ENCODE measurements around the gene RFX3.

The RFX3 gene

GRCh38 chr9:3455717-3456116 lies 70.1 kb downstream of the RFX3 start:
- H3K4me1 ChIP-seq (ENCODE audit: control insufficient read depth, insufficient read depth, low read length): peaks cover 6% of the 10 kb centered on the region
- H3K36me3 ChIP-seq (ENCODE audit: control insufficient read depth, insufficient read depth, low read length): no peaks in the 10 kb centered on the region
- H3K9ac ChIP-seq (ENCODE audit: low read length): no peak overlapping the region
- H3K4me3 ChIP-seq (ENCODE audit: low read depth, low read length): no peak overlapping the region
- no peak overlapping the region for H3K27ac ChIP-seq (ENCODE audit: low read depth, low read length)
- H3K27me3 ChIP-seq (ENCODE audit: control insufficient read depth, insufficient read depth, low read length): no peaks in the 10 kb centered on the region
- H3K9me3 ChIP-seq (ENCODE audit: control insufficient read depth, insufficient read depth, low read depth, low read length): no peaks in the 10 kb centered on the region

GRCh38 chr9:3455094-3455493 lies 70.7 kb downstream of the RFX3 start:
- Histone ChIP-seq H3K27ac (ENCODE audit: low read depth, low read length) (no peak overlapping the region), H3K9me3 (ENCODE audit: control insufficient read depth, insufficient read depth, low read depth, low read length) (no peaks in the 10 kb centered on the region), H3K36me3 (ENCODE audit: control insufficient read depth, insufficient read depth, low read length) (no peaks in the 10 kb centered on the region), H3K9ac (ENCODE audit: low read length) (no peak overlapping the region), H3K4me3 (ENCODE audit: low read depth, low read length) (no peak overlapping the region), H3K27me3 (ENCODE audit: control insufficient read depth, insufficient read depth, low read length) (no peaks in the 10 kb centered on the region), H3K4me1 (ENCODE audit: control insufficient read depth, insufficient read depth, low read length) (peaks cover 6% of the 10 kb centered on the region)

DNA sequence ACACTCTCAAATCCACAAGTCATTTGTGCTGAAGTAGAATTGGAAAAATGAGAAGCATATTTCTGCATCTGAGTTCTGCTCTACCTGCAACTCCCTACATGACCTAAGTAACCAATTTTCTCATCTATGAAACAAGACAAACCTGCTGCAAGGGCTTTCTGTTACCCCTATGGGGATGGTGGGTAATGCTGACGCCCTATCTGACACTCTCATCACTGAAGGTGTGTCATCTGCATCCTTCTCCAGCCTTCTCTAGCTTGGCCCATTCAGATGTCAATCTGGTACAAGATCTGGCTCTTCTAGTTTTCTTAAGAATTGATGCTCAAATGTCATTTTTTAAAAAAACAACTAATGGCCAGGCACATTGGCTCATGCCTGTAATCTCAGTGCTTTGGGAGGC lies 73.8 kb downstream of the RFX3 start:
- H3K9me3 ChIP-seq (ENCODE audit: control insufficient read depth, insufficient read depth, low read depth, low read length): no peaks in the 10 kb centered on the region
- H3K4me1 ChIP-seq (ENCODE audit: control insufficient read depth, insufficient read depth, low read length): peaks cover 6% of the 10 kb centered on the region
- H3K4me3 ChIP-seq (ENCODE audit: low read depth, low read length): no peak overlapping the region
- H3K9ac ChIP-seq (ENCODE audit: low read length): no peak overlapping the region
- H3K27ac ChIP-seq (ENCODE audit: low read depth, low read length): no peak overlapping the region
- no peaks in the 10 kb centered on the region for H3K36me3 ChIP-seq (ENCODE audit: control insufficient read depth, insufficient read depth, low read length)
- H3K27me3 ChIP-seq (ENCODE audit: control insufficient read depth, insufficient read depth, low read length): no peaks in the 10 kb centered on the region

- no peaks in the 10 kb centered on the region for H3K4me1 ChIP-seq (ENCODE audit: control insufficient read depth, insufficient read depth, low read length)
- H3K27me3 ChIP-seq (ENCODE audit: control insufficient read depth, insufficient read depth, low read length): no peaks in the 10 kb centered on the region
- H3K4me3 ChIP-seq (ENCODE audit: low read depth, low read length): no peak overlapping the region
- no peaks in the 10 kb centered on the region for H3K9me3 ChIP-seq (ENCODE audit: control insufficient read depth, insufficient read depth, low read depth, low read length)
- no peak overlapping the region for H3K9ac ChIP-seq (ENCODE audit: low read length)
- no peak overlapping the region for H3K27ac ChIP-seq (ENCODE audit: low read depth, low read length)
- H3K36me3 ChIP-seq (ENCODE audit: control insufficient read depth, insufficient read depth, low read length): no peaks in the 10 kb centered on the region
These were observed 78.0 kb downstream of the RFX3 start for GRCh38 chr9:3447788-3448187.

DNA sequence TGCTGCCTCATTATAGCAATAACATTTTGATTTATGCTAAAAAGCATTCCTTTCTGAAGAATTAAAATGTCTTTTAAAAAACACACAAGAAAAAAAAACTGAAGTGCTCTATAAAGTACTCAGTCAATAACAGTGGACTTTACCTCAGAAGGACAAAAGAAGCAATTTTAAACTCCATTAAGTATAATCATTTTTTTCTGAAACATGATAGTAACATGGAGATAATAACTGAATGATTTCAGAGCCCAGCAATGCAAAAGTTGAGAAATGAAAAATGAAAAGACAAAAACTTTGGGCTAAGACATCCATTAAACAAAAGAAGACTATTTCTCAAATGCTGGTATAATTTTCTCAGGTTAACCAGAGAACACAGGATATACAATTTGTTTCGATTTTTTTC lies 78.7 kb downstream of the RFX3 start:
- Histone ChIP-seq H3K27me3 (ENCODE audit: control insufficient read depth, insufficient read depth, low read length) (no peaks in the 10 kb centered on the region), H3K9ac (ENCODE audit: low read length) (no peak overlapping the region), H3K9me3 (ENCODE audit: control insufficient read depth, insufficient read depth, low read depth, low read length) (no peaks in the 10 kb centered on the region), H3K4me1 (ENCODE audit: control insufficient read depth, insufficient read depth, low read length) (no peaks in the 10 kb centered on the region), H3K27ac (ENCODE audit: low read depth, low read length) (no peak overlapping the region), H3K36me3 (ENCODE audit: control insufficient read depth, insufficient read depth, low read length) (no peaks in the 10 kb centered on the region), H3K4me3 (ENCODE audit: low read depth, low read length) (no peak overlapping the region)

- H3K27ac ChIP-seq (ENCODE audit: low read depth, low read length): no peak overlapping the region
- no peaks in the 10 kb centered on the region for H3K9me3 ChIP-seq (ENCODE audit: control insufficient read depth, insufficient read depth, low read depth, low read length)
- no peaks in the 10 kb centered on the region for H3K36me3 ChIP-seq (ENCODE audit: control insufficient read depth, insufficient read depth, low read length)
- no peaks in the 10 kb centered on the region for H3K27me3 ChIP-seq (ENCODE audit: control insufficient read depth, insufficient read depth, low read length)
- H3K4me3 ChIP-seq (ENCODE audit: low read depth, low read length): no peak overlapping the region
- H3K9ac ChIP-seq (ENCODE audit: low read length): no peak overlapping the region
- no peaks in the 10 kb centered on the region for H3K4me1 ChIP-seq (ENCODE audit: control insufficient read depth, insufficient read depth, low read length)
These were observed 79.5 kb downstream of the RFX3 start for GRCh38 chr9:3446313-3446712.

- Histone ChIP-seq H3K4me1 (ENCODE audit: control insufficient read depth, insufficient read depth, low read length) (no peaks in the 10 kb centered on the region; the same call in 1 of the 2 replicates), H3K9ac (ENCODE audit: low read length) (no peak overlapping the region), H3K27me3 (ENCODE audit: control insufficient read depth, insufficient read depth, low read length) (no peaks in the 10 kb centered on the region), H3K4me3 (ENCODE audit: low read depth, low read length) (no peak overlapping the region), H3K9me3 (ENCODE audit: control insufficient read depth, insufficient read depth, low read depth, low read length) (no peaks in the 10 kb centered on the region), H3K27ac (ENCODE audit: low read depth, low read length) (no peak overlapping the region), H3K36me3 (ENCODE audit: control insufficient read depth, insufficient read depth, low read length) (no peaks in the 10 kb centered on the region)
These were observed 81.8 kb downstream of the RFX3 start for GRCh38 chr9:3444016-3444415.

GRCh38 chr9:3441197-3441816 lies 84.5 kb downstream of the RFX3 start:
- Histone ChIP-seq H3K27ac (ENCODE audit: low read depth, low read length) (no peak overlapping the region), H3K9me3 (ENCODE audit: control insufficient read depth, insufficient read depth, low read depth, low read length) (no peaks in the 10 kb centered on the region), H3K36me3 (ENCODE audit: control insufficient read depth, insufficient read depth, low read length) (no peaks in the 10 kb centered on the region), H3K4me3 (ENCODE audit: low read depth, low read length) (no peak overlapping the region), H3K27me3 (ENCODE audit: control insufficient read depth, insufficient read depth, low read length) (no peaks in the 10 kb centered on the region), H3K4me1 (ENCODE audit: control insufficient read depth, insufficient read depth, low read length) (no peaks in the 10 kb centered on the region; the same call in 1 of the 2 replicates), H3K9ac (ENCODE audit: low read length) (no peak overlapping the region)

GRCh38 chr9:3436629-3437420 lies 89.0 kb downstream of the RFX3 start:
- Histone ChIP-seq H3K4me3 (ENCODE audit: low read depth, low read length) (no peak overlapping the region), H3K36me3 (ENCODE audit: control insufficient read depth, insufficient read depth, low read length) (no peaks in the 10 kb centered on the region), H3K9ac (ENCODE audit: low read length) (no peak overlapping the region), H3K4me1 (ENCODE audit: control insufficient read depth, insufficient read depth, low read length) (no peaks in the 10 kb centered on the region; the same call in 1 of the 2 replicates), H3K27ac (ENCODE audit: low read depth, low read length) (no peak overlapping the region), H3K27me3 (ENCODE audit: control insufficient read depth, insufficient read depth, low read length) (no peaks in the 10 kb centered on the region), H3K9me3 (ENCODE audit: control insufficient read depth, insufficient read depth, low read depth, low read length) (no peaks in the 10 kb centered on the region)

DNA sequence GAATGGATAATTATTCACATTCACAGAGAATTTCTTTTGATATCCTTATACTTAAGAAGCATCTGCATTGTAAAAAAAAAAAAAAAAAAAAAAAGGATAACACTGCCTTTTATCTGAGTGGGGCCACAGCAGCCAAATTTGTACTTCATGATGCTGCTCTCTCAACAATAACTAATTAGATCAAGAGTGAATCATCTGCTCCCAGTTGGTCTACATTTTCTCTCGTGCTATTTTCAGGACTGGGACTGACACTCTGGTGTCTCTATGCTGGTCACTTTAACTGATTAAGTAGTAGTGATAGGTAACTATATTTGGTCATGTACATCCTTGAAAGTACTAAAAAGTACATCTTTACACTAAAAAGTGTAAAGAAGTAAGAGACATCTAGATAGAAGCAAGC lies 90.1 kb downstream of the RFX3 start:
- Histone ChIP-seq H3K9me3 (ENCODE audit: control insufficient read depth, insufficient read depth, low read depth, low read length) (no peaks in the 10 kb centered on the region), H3K27ac (ENCODE audit: low read depth, low read length) (no peak overlapping the region), H3K4me3 (ENCODE audit: low read depth, low read length) (no peak overlapping the region), H3K27me3 (ENCODE audit: control insufficient read depth, insufficient read depth, low read length) (no peaks in the 10 kb centered on the region), H3K4me1 (ENCODE audit: control insufficient read depth, insufficient read depth, low read length) (no peaks in the 10 kb centered on the region; the same call in 1 of the 2 replicates), H3K36me3 (ENCODE audit: control insufficient read depth, insufficient read depth, low read length) (no peaks in the 10 kb centered on the region), H3K9ac (ENCODE audit: low read length) (no peak overlapping the region)

DNA sequence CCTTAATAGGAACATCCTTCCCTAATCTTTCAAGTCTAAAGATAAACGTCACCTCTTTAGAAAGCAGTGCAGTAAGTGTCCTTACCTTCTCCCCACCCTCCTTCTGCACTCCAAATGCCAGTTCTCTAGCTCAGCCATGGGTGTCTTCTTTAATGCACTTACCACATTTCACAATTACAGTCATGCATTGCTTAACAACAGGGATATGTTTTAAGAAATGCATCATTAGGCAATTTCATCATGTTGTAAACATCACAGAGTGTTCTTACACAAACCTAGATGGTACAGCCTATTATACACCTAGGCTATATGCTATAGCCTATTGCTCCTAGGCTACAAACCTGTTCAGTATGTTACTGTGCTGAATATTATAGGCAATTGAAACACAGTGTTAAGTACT lies 91.2 kb downstream of the RFX3 start:
- Histone ChIP-seq H3K9ac (ENCODE audit: low read length) (no peak overlapping the region), H3K9me3 (ENCODE audit: control insufficient read depth, insufficient read depth, low read depth, low read length) (no peaks in the 10 kb centered on the region), H3K4me1 (ENCODE audit: control insufficient read depth, insufficient read depth, low read length) (no peaks in the 10 kb centered on the region), H3K4me3 (ENCODE audit: low read depth, low read length) (no peak overlapping the region), H3K27ac (ENCODE audit: low read depth, low read length) (no peak overlapping the region), H3K27me3 (ENCODE audit: control insufficient read depth, insufficient read depth, low read length) (no peaks in the 10 kb centered on the region), H3K36me3 (ENCODE audit: control insufficient read depth, insufficient read depth, low read length) (no peaks in the 10 kb centered on the region)
